Fibroblast of the conjunctiva (primary cell): ENCODE measurements around the gene LRSAM1.

Experiments
- DNase-seq: peaks from one replicate; pipeline ENCODE4 v3.0.0-alpha.2; 2010; ENCODE audit warnings: low read depth

The LRSAM1 gene

DNA sequence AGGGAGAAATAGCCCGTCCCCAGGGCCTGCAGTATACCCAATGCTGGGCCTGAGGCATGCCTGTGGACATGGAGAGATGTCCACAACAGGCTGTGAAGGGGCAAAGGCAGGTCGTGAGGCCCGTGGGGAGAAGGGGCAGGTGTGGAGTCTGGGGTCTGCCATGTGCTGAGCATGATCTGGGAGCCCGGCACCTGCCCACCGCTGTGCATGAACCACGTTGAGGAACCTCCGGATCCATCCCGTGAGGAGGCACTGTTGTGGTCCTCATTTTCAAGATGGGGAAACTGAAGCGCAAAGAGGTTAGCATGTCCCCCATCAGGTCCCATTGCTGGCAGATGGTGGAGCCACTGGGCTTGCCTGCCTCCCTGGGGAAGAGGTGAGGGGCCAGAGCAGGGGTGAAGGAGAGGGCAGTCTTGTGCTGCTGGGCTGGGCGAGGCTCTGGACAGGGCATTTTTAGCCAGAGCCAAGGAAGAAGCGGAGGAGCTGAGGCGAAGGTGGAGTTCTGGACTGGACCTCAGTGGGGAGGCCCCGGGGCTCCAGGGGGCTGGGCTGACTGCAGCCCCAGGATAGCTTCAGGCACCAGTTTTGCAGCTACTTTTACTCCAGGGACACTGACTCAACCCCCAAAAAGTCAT, 46.5 kb downstream of the LRSAM1 start:
- no peak for DNase-seq

DNA sequence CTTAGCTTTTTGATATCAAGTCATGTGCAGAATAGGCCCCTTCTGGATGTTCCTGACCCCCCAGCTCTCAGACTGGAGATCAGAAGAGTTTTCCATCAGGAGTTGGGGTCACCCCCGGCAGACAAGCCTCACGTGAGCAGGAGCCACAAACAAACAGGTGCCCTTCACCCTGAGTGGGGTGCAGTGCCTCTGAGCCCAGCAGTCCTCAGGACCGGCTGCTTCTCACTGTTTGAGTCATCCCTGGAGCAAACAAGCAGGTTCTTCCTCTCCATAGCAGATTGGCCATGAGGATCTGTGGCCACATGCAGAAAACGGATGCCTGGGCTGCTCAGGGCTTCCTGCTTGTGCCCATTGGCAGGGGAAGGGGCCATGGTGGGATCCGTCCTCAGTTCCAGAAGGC, 47.0 kb downstream of the LRSAM1 start:
- no peak for DNase-seq

DNA sequence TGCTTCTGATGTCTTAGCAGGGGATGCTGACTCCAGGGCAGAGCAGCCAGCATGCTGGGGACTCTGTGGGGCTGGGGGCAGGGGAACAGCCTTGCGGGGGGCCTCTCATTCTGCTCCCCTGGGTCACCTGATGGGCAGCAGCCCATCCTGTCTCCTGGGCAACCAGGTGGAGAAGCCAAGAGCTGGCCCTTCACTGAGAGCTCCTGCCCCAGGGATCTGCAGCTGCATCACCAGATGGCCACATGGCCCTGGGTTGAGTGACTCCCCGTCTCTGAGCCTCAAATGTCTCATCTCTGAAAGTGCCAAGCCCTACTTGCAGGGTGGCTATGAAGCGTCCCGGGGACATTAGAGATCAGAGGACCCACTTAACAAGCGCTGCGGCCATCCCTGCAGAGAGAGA, 49.1 kb downstream of the LRSAM1 start:
- no peak for DNase-seq

DNA sequence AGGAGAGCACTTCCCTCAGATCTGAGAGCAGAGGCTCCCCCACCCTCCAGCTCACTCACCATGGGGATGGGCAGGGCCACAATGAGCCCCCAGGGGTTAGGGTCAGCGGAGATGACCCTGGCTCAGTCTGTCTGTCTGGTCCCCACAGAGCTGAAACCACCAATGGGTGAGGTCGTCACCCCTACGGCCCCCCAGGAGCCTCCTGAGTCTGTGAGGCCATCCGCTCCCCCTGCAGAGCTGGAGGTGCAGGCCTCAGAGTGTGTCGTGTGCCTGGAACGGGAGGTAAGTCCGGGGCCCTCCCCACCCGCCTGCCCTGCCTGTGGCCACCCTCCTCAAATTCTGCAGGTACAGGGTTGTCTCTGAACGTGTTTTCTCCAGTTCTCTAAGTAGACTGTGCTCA, 49.6 kb downstream of the LRSAM1 start:
- DNase-seq, result no peak

DNA sequence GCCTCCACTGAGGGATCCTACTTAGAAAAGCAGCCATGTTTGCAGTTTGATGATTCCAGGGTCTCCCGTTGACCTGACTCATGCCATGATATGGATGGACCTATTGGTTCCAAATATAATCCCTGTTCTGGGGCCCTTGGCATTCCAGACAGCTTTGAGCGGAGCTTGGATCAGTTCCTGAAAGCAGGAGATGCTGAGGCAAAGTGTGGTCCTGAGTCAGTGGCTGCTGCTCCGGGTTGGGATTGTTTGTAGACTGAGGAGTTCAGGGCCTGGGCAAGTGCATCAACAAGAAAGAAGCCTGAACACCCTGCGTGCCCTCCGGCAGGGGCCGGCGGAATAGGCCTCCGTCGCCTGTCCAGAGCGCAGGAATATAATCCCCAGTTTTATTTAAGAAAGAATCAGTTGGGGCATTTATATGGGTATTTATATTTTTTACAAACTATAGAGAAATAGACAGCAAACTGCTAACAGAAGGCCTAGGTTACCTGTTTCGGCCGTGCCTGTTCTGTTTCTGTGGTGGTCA, 50.6 kb downstream of the LRSAM1 start:
- DNase-seq, result no peak

DNA sequence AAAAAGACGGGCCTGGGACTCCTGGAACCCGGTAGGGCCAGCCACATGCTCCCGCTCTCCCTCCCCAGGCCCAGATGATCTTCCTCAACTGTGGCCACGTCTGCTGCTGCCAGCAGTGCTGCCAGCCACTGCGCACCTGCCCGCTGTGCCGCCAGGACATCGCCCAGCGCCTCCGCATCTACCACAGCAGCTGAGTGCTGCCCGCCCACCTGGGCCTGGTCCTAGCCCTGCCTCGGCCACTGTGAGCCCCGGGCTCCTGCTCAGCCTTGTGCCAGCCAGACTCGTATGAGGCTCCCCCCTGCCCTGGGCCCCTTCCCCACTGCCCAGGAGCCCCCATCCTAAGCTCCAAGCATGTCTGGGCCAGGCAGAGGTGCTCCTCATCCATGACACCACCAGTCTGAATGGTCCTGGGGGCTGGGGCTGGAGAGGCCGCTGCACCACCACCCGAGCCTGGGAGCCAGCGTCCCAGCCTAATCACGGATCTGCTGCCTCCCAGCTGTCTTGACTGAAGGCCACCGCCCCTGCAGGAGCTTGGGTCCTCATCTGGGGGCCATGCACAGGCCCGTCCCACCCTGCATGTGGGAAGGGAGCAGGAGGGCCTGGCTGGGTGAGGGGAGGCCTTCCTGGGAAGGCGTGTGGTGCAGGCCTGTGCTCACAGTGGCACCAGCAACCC, 51.5 kb downstream of the LRSAM1 start:
- no peak for DNase-seq

DNA sequence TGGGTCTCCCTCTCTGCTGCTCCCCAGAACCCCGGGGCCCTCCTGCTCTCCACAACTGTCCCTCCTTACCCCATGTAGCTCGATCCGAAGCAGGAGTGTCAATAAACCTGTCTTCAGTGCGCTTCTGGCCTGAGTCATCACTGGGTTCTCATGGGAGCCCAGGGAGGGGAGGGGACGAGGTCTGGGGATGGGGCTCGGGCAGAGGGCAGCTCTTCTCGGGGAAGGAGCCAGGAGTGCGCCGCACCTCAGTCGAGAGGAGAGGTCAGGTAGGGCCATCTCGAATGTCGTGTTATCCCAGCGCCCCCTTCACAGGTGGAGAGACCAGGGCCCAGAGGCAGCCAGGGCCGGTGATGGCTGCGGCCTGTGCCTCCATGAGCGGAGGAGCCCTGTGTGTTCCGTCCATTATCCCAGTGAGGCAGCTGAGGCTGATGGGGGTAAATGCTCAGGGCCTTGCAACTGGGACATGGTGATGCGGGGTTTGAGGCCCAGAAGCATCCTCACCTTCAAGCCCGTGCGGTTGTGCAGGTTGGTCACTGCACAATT, 52.1 kb downstream of the LRSAM1 start:
- no peak for DNase-seq

DNA sequence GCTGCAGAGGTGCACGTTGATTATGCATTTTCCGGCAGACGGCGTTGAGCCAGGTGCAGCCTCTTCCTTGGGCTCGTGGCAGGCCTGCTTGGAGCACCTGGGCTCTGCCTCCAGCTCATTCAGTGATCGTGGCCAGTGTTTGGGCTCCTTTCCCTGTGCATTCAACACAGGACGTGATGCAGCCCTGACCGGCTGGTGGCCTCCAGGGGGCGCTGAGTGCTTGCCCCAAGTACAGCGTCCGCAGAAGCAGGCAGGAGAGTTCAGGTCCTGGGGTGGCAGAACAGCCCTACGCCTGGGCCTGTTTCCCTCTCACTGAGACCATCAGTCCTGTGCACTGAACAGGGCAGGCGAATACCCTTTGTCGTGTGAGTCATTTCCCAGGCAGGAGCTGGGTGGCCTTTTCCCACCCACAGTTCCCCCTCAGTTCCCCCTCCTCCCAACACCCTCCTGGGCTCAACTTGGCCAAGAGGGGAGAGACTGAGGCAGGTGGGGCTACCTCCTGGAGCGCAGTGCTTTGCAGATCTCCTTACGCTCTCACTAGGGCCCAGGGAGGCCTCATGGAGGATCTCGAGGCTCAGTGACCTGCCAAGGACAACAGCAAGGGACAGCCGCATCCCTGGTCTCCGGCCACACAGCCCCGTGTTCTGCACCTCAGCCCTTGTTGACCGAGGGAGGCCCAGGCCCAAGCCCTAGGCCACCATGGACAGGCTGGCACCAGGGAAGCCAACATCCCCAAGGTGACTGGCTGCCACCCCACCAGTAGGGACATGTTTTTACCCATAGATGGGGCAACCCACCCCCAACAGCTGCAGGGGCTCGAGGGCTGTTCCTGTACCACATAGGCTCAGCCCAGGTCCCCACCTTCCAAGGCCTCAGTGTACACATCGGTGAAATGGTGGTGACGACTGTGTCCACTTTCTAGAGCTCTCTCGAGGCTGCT, 52.9 kb downstream of the LRSAM1 start:
- DNase-seq, result peak; percentile 77

DNA sequence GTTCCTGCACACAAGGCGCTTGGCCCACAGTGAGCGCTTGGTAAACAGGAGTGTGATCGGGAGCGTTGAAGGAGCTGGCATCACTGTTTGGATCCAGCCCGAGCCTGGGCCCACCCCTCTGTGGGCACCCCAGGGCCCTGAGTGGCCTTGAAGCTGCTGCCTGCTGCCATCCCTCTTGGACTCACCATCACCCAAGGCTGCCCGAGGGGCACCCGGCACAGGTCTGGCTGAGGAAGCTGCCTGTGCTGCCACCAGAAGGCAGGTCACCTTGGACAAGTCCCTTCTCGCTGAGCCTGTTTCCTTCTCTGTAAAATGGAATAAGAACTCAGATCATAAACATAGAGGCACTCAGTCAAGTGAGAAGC, 53.6 kb downstream of the LRSAM1 start:
- no peak for DNase-seq

DNA sequence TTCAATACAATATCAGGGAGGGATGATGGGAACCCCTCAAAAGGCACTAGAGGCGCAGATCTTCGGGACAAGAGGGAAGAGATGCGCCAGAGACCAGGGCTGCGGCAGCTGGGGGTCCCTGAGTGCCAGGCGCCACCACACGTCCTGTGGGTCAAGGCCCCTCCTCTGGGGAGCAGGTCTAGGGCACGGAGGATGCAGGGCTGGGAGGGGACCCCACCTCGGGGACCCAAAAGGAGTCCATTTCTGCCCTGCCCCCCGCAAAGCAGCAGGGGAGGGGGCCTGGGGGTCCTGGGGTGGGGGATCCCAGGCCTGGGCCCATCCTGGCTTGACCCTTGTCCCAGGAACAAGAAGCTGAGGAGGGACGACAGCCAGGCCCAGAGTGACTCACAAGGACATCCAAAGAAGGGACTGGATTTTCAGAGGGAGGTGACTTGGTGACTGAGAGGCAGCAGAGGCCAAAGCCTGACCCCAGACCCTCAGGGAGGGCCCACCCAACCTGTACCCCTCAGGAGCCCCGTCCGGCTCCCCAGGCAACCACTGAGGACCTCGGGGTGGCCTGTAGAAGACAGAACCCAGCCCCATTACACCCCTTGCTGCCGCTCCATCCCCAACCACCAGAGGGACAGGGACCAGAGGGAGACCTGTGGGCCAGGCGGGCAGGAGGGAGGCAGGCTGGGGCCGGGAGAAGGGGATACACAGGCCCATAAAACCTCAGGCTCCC, 54.2 kb downstream of the LRSAM1 start:
- DNase-seq, result no peak

DNA sequence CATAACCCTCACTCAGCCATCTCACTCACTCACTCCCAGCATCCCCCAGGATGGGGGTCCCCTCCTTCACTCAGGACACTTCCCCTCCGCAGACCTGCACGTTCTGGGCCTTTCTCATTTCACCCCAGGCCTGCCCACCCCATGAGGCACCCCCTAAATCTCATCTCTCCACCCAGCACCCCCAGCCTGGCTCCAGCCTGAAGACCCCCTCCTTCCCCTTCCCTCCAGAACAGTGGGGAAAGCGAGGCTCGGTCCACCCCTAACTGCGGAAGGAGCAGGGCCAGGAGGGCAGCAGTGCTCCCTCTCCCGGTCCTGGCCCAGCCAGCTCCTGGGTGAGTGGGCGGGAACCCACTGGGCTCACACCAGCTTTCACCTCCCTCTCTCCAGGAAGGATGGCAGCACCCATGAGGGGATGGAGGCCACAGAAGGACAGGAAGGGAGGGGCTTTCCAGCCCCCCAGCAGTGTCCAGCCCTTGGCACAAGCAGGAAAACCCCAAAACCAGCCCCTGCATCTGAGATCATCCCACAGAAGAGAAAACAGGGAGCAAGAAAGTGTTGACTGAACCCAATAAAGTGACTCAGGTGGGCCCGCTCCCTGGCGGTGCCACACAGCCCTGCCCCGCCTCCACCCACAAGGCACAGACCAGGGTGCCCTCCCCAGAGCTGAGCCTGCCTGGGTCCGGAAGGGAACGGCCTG, 55.0 kb downstream of the LRSAM1 start:
- DNase-seq, result no peak

DNA sequence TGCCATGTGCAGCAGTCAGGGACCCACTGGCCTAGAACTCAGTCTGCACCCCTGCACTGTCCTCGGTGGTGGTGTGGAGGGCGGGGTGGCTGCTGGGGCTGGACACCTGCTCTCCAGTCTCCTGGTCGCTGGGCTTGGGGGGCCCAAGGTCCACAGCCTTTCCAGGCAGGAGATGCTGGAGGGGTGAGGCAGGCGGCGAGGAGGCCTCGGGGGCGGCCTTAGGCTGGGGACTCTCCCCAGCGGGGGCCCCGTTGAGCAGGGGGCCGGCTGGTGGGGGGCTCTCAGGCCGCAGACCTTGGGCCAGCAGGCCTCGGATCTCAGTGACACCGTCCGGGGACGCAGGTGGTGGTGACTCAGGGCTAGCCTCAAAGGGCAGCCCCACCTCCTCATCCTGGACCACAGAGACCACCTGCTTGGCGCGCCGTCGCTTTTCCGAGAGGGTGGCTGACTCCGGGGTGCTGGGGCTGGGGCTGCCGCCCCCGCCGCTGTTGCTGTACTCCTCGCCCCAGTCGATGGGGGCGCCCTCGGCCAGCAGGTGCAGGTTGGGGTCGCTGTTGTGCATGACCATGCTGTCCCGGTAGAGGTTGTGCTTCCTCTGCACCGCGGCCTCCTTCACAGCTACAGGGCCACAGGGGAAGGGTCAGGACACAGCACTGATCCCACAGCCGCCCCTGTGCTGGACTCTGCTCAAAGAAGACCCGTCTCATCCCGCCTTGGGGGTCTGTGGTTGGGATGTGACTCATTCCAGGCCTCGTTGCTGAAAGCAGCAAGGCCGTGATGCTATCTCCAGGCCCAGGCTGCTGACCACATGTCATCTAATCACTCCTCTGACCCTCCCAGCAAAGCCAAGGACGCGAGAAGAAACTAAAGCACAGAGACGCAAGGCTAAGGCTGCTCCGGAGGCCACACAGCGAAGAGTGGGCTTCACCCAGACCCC, 55.8 kb downstream of the LRSAM1 start:
- no peak for DNase-seq

DNA sequence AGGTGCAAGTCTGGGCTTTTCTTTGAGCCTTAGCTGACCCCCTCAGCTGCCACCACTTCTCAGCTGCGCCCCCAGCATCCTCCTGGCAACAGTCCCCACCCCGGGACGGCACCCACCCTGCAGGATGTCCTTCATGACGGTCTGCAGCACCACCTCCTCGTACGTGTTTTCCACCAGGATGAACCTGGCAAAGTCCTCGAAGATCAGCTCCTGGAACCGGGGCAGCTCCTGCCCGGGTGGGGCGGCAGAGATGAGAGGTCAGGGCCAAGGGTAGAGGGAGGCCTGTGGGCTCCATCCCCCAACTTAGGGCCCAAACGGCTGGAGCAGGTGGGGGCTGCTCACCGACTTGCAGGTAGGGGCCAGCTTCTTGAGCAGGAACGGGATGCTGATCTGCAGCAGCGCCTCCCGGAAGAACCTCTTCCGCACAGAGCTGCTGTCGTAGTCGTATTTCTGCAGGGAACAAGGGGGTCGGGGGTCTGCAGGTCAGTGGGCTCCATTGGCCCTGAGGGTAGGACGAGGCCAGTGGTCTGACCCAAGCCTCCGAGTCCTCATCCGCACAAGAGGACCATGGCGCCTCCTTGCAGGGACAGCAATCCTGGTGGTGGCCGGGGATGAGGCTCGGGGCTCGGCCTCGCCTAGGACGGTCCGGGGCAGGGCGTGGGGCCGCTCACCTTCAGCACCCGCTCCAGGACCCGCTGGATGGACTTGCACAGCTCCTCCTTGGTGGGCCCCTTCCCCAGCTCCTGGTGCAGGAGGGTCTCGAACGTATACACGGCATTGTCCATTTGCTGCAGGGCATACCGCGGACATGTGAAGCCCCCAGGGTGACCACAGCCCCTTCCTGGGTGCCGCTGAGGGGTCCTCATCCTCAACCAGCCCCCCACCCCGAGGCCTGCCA, 56.7 kb downstream of the LRSAM1 start:
- no peak for DNase-seq

DNA sequence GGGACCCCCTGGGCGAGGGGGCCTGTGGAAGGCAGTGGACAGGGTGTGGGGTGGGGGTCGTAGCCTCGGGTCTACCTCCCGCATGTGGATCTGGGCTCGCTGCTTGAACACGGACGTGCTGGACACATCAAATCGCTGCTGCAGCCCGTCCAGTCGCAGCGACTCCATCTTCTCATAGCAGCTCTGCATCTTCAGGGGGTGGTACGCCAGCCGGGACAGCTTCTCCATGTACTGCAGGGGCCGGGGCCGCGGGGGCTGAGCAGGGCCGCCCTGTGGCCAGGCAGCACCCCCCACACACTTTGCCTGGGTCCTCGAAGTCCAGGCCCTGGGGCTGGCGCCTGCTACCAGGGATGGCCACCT, 57.6 kb downstream of the LRSAM1 start:
- no peak for DNase-seq

DNA sequence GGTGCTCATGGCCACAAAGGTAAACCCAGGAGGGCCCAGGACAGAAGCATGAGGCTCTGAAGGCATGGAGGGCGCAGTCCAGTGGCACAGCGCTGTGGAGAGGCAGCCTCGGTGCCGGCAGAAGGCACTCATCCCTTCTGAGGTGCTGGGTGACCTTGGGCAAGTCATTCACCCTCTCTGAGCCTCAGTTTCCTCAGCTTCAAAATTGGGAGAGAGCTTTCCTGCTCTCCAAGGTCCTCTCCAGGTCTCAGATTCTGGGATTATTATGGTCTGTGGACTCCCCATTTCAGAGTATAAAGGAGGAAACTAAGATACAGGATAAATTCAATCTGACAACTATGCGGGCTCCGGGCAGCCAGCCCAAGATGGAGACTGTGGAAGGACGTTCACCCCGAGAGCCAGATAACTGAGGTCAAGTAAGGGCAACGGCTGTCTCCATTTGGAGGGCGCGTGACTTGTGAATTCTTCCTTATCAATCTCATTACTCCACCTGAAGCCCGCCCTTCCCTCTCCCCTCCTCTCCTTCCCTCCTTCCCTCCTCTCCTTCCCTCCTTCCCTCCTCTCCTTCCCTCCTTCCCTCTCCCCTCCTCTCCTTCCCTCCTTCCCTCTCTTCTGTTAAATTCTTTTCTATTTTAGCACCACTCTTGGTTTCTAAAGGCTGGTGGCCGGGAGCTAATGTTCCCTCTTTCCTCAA, 58.1 kb downstream of the LRSAM1 start:
- DNase-seq, result no peak

DNA sequence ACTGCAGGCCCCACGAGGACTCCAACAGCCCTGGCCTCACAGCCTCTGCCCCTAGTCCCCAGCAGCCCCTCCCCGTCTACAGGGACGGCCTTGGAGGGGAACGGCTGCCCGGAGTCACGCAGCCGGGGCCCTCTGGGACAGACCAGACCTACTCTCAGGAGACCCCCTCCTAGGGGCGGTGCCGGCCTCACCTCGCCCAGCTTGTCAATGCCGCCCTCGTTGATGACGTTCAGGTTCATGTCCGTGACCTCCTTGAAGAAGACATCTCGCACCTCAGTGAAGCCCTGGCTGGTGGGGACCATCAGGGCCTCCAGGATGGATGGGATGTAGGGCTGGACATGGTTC, 58.6 kb downstream of the LRSAM1 start:
- no peak for DNase-seq

DNA sequence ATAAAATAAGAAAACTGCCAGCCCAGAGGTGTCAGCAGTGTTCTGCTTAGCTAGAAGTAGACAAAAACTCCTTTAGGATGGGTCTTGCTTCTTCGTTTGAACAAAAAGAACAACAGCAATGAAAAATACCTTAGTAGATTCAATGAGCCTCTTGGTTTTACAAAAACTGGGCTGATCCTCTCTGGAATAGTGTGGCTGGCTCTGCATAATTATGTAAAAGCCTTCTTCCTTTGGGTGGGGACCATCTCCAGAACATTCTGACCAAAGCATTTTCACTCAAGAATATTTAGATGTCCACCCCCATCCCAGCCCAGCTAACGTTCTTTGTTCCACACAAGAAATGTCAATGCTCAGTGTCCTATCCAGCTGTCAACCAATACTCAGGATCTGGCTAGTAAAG, 63.2 kb downstream of the LRSAM1 start:
- no peak for DNase-seq

DNA sequence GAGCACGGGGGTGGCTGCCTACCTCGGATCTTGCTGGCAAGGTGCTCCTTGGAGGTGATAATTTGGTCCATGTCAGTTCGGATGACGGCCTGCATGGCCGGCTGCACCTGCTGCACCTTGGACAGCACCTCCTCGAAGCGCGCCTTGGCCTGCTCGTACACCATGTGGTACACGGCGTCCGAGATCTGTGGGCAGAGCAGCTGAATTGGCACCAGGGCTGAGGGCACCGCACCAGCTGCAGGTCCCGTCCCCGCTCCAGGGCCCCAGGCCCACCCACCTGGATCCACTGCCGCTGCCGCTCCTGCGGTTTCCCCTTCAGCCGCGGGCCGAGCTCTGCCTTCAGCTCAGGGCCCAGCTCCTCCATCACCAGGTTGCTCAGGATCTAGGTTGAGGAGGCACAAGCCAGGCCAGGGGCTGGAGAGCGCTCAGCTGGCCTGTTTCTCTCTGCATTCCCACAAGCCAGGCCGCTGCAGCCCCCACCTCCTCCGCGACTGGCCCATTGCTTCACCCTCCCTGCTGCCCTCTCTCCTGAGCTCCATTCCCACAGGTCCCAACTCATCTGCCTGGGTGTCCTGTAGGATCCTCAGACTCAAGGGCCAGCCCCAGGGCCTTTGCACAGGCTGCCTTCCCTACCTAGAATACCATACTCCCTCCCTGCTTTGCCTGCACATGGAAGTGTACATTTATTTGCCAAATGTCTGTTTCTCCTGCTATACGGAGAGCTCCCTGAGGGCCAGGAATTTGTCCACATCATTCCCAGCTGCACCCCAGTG, 65.7 kb downstream of the LRSAM1 start:
- no peak for DNase-seq
